SH-SY5Y (cell line): ENCODE measurements around the gene LSM14B.

Source experiments
- GATA2 ChIP-seq: IDR thresholded peaks from 2 replicates; pipeline ENCODE4 v1.6.1; 2011; ENCODE audit warnings: mild to moderate bottlenecking, low read depth, low read length
- GATA3 ChIP-seq: IDR thresholded peaks from 2 replicates; pipeline ENCODE4 v1.6.1; 2011; ENCODE audit warnings: low read depth, mild to moderate bottlenecking, low read length, moderate library complexity

GRCh38 chr20:62129731-62130531 lies 7.7 kb downstream of the LSM14B start:
- TF ChIP-seq GATA2 (no peak), GATA3 (no peak)
